H9 (cell line): Measurements from ENCODE around the gene SYNPO. TPM values are rescaled to one million over a fixed set of nuclear protein-coding genes. Genes with fewer than 3 reads are reported as not detected.

Experiments
- DNase-seq: peaks from one replicate; pipeline ENCODE4 v3.0.0-alpha.2; 2017
- H2AFZ ChIP-seq: one replicate; pipeline ENCODE4 v1.6.1; 2013; ENCODE audit warnings: mild to moderate bottlenecking, low read length, control low read depth, moderate library complexity
- H2AK5ac ChIP-seq: 2 replicates; pipeline ENCODE4 v1.6.1; 2013; ENCODE audit warnings: low read length, control low read depth, mixed read lengths; ENCODE audit not compliant: insufficient read length
- H2BK120ac ChIP-seq: one replicate; pipeline ENCODE4 v1.6.1; 2013; ENCODE audit warnings: low read depth, mild to moderate bottlenecking, low read length, control low read depth, inconsistent platforms; ENCODE audit not compliant: poor library complexity, severe bottlenecking
- H2BK12ac ChIP-seq: 2 replicates; pipeline ENCODE4 v1.6.1; 2013; ENCODE audit warnings: low read length, control low read depth, mixed read lengths, low read depth; ENCODE audit not compliant: insufficient read length
- H2BK15ac ChIP-seq: 2 replicates; pipeline ENCODE4 v1.6.1; 2013; ENCODE audit warnings: low read depth, low read length, control low read depth
- H2BK20ac ChIP-seq: one replicate; pipeline ENCODE4 v1.6.1; 2013; ENCODE audit warnings: low read depth, mild to moderate bottlenecking, low read length, control low read depth, inconsistent platforms; ENCODE audit not compliant: poor library complexity, severe bottlenecking
- H2BK5ac ChIP-seq: 2 replicates; pipeline ENCODE4 v1.6.1; 2013; ENCODE audit warnings: low read length, control low read depth, mixed read lengths; ENCODE audit not compliant: insufficient read length
- H3K14ac ChIP-seq: 2 replicates; pipeline ENCODE4 v1.6.1; 2013; ENCODE audit warnings: low read length, control low read depth; ENCODE audit not compliant: insufficient read depth
- H3K18ac ChIP-seq: 2 replicates; pipeline ENCODE4 v1.6.1; 2013; ENCODE audit warnings: low read depth, mild to moderate bottlenecking, mixed read lengths, low read length, control low read depth; ENCODE audit not compliant: insufficient read length
- H3K23ac ChIP-seq: 2 replicates; pipeline ENCODE4 v1.6.1; 2013; ENCODE audit warnings: low read length, control low read depth, mixed read lengths, low read depth; ENCODE audit not compliant: insufficient read length
- H3K23me2 ChIP-seq: 2 replicates; pipeline ENCODE4 v1.6.1; 2013; ENCODE audit warnings: low read depth, mild to moderate bottlenecking, mixed read lengths, low read length, control low read depth; ENCODE audit not compliant: insufficient read length, poor library complexity, severe bottlenecking
- H3K27ac ChIP-seq: 2 replicates; pipeline ENCODE4 v1.5.1; 2013; ENCODE audit warnings: low read length, control low read depth, mixed read lengths, low read depth; ENCODE audit not compliant: insufficient read length
- H3K27me3 ChIP-seq: 2 replicates; pipeline ENCODE4 v1.6.1; 2013; ENCODE audit warnings: low read length, control low read depth, inconsistent platforms; ENCODE audit not compliant: insufficient read depth
- H3K4ac ChIP-seq: 2 replicates; pipeline ENCODE4 v1.6.1; 2013; ENCODE audit warnings: low read depth, mild to moderate bottlenecking, control low read depth, inconsistent platforms, low read length, moderate library complexity
- H3K4me1 ChIP-seq: 2 replicates; pipeline ENCODE4 v1.6.1; 2013; ENCODE audit warnings: low read length, control low read depth, inconsistent platforms; ENCODE audit not compliant: insufficient read depth
- H3K4me2 ChIP-seq: 2 replicates; pipeline ENCODE4 v1.6.1; 2013; ENCODE audit warnings: low read length, control low read depth, mixed read lengths; ENCODE audit not compliant: insufficient read length, insufficient read depth
- H3K56ac ChIP-seq: 2 replicates; pipeline ENCODE4 v1.6.1; 2013; ENCODE audit warnings: low read depth, mild to moderate bottlenecking, mixed read lengths, low read length, control low read depth; ENCODE audit not compliant: insufficient read length
- H3K79me1 ChIP-seq: 2 replicates; pipeline ENCODE4 v1.6.1; 2013; ENCODE audit warnings: low read depth, mild to moderate bottlenecking, moderate library complexity, low read length, control low read depth, inconsistent platforms; ENCODE audit not compliant: insufficient read depth, poor library complexity, severe bottlenecking
- H3K79me2 ChIP-seq: 2 replicates; pipeline ENCODE4 v1.6.1; 2013; ENCODE audit warnings: low read length, control low read depth, inconsistent platforms; ENCODE audit not compliant: insufficient read depth
- H3K9ac ChIP-seq: 2 replicates; pipeline ENCODE4 v1.6.1; 2013; ENCODE audit warnings: low read length, control low read depth, mixed read lengths; ENCODE audit not compliant: insufficient read length; ENCODE audit errors: extremely low read depth
- H3K9me3 ChIP-seq: one replicate; pipeline ENCODE4 v1.6.1; 2013; ENCODE audit warnings: low read depth, low read length, inconsistent platforms; ENCODE audit not compliant: control insufficient read depth
- H3T11ph ChIP-seq: one replicate; pipeline ENCODE4 v1.6.1; 2013; ENCODE audit warnings: mild to moderate bottlenecking, low read length, control low read depth, inconsistent platforms
- H4K20me1 ChIP-seq: one replicate; pipeline ENCODE4 v1.6.1; 2013; ENCODE audit not compliant: control insufficient read depth, insufficient read length, insufficient read depth
- H4K5ac ChIP-seq: 2 replicates; pipeline ENCODE4 v1.6.1; 2013; ENCODE audit warnings: low read depth, mild to moderate bottlenecking, mixed read lengths, low read length, control low read depth; ENCODE audit not compliant: insufficient read length
- H4K8ac ChIP-seq: replicated peaks from 2 replicates; pipeline ENCODE4 v1.6.1; 2013; ENCODE audit warnings: low read length, control low read depth, mixed read lengths, low read depth; ENCODE audit not compliant: insufficient read length
- H4K91ac ChIP-seq: 2 replicates; pipeline ENCODE4 v1.6.1; 2013; ENCODE audit warnings: low read depth, mild to moderate bottlenecking, moderate library complexity, mixed read lengths, low read length, control low read depth; ENCODE audit not compliant: insufficient read length
- H3K27ac Mint-ChIP-seq, 3 experiments: 2 replicates in 2 of 3; 3 replicates in 1 of 3; pipeline ENCODE4 v1.8.0; 2020 to 2021; ENCODE audit warnings: mixed read lengths in 3 of 3, mild to moderate bottlenecking in 1 of 3, moderate library complexity in 1 of 3
- H3K27me3 Mint-ChIP-seq: 2 replicates; pipeline ENCODE4 v1.8.0; 2021; ENCODE audit warnings: low read depth, mild to moderate bottlenecking, moderate library complexity, mixed read lengths
- H3K36me3 Mint-ChIP-seq, 3 experiments: 2 replicates in 2 of 3; 3 replicates in 1 of 3; pipeline ENCODE4 v1.8.0; 2020 to 2021; ENCODE audit warnings: low read depth in 3 of 3, mixed read lengths in 3 of 3; ENCODE audit not compliant: insufficient read depth in 1 of 3
- H3K4me1 Mint-ChIP-seq, 2 experiments: 2 replicates each; pipeline ENCODE4 v1.8.0; 2020; ENCODE audit warnings: mixed read lengths in 2 of 2
- H3K4me3 Mint-ChIP-seq, 2 experiments: 2 replicates in 1 of 2; 3 replicates in 1 of 2; pipeline ENCODE4 v1.8.0; 2020 to 2021; ENCODE audit warnings: mild to moderate bottlenecking in 2 of 2, mixed read lengths in 2 of 2, moderate library complexity in 1 of 2
- H3K9me3 Mint-ChIP-seq, 2 experiments: 2 replicates in 1 of 2; 3 replicates in 1 of 2; pipeline ENCODE4 v1.8.0; 2020; ENCODE audit warnings: mild to moderate bottlenecking in 2 of 2, mixed read lengths in 2 of 2, moderate library complexity in 1 of 2
- WGBS: extraction: QIAGEN DNeasy Blood & Tissue Kit; methylation state at CpG from one replicate; pipeline ENCODE4 v1.1.7; 2013; ENCODE audit warnings: missing lambda C conversion rate, low lambda C conversion rate, mixed read lengths; ENCODE audit not compliant: insufficient read length; ENCODE audit errors: extremely low coverage; 5-methylcytosine and 5-hydroxymethylcytosine counted together
- total RNA-seq: library from RNA; stranded (reverse); gene quantifications from 2 replicates; pipeline ENCODE4 v1.2.1, GENCODE V29; 2021
- TF ChIP-seq, protein P1 (sequence below): fragments of 200-600 bp; sonication (generic); conservative IDR thresholded peaks from 3 replicates; pipeline ENCODE4 v1.8.0; 2021; ENCODE audit warnings: antibody characterized with exemption, mild to moderate bottlenecking

The SYNPO gene
- total RNA-seq, 1 experiment from 2014 or later = 1.7 TPM

DNA sequence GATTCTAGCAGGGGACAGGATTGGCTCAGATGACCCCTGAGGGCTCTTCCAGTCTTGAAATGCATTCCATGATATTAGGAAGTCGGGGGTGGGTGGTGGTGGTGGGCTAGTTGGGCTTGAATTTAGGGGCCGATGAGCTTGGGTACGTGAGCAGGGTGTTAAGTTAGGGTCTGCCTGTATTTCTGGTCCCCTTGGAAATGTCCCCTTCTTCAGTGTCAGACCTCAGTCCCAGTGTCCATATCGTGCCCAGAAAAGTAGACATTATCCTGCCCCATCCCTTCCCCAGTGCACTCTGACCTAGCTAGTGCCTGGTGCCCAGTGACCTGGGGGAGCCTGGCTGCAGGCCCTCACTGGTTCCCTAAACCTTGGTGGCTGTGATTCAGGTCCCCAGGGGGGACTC is 17.7 kb downstream of the SYNPO start:
- TF ChIP-seq, protein P1, sequence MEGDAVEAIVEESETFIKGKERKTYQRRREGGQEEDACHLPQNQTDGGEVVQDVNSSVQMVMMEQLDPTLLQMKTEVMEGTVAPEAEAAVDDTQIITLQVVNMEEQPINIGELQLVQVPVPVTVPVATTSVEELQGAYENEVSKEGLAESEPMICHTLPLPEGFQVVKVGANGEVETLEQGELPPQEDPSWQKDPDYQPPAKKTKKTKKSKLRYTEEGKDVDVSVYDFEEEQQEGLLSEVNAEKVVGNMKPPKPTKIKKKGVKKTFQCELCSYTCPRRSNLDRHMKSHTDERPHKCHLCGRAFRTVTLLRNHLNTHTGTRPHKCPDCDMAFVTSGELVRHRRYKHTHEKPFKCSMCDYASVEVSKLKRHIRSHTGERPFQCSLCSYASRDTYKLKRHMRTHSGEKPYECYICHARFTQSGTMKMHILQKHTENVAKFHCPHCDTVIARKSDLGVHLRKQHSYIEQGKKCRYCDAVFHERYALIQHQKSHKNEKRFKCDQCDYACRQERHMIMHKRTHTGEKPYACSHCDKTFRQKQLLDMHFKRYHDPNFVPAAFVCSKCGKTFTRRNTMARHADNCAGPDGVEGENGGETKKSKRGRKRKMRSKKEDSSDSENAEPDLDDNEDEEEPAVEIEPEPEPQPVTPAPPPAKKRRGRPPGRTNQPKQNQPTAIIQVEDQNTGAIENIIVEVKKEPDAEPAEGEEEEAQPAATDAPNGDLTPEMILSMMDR = no peak
- no peak overlapping the region for H2BK12ac ChIP-seq
- no peak overlapping the region for H2BK120ac ChIP-seq
- H2BK15ac ChIP-seq = no peak overlapping the region
- H3K56ac ChIP-seq = no peak overlapping the region
- no peaks in the 10 kb centered on the region for H3K79me2 ChIP-seq
- H3K79me1 ChIP-seq = no peaks in the 10 kb centered on the region
- no peak overlapping the region for H2BK20ac ChIP-seq
- Mint-ChIP-seq H3K27me3 (peaks cover 26% of the 10 kb centered on the region), H3K27ac (no peak overlapping the region), H3K36me3 (no peaks in the 10 kb centered on the region; a peak in 1 of 7 replicates), H3K4me3 (peak overlapping the region in 1 of 2 experiments; percentile 21; a peak in 2 of 5 replicates), H3K4me1 (peaks cover 19 to 43% of the 10 kb centered on the region in 2 experiments), H3K9me3 (no peaks in the 10 kb centered on the region)
- no peaks in the 10 kb centered on the region for H3K4me1 ChIP-seq
- no peak overlapping the region for H2BK5ac ChIP-seq
- H3K18ac ChIP-seq = no peak overlapping the region
- WGBS = no CpG with 5 or more reads among the region's 4 CpGs
- no peaks in the 10 kb centered on the region for H4K20me1 ChIP-seq
- no peak overlapping the region for H3K27ac ChIP-seq
- no peak overlapping the region for H2AFZ ChIP-seq
- no peaks in the 10 kb centered on the region for H3K9me3 ChIP-seq
- H3K14ac ChIP-seq = no peak overlapping the region
- H3K4me2 ChIP-seq = no peak overlapping the region
- no peak overlapping the region for H4K91ac ChIP-seq
- no peak overlapping the region for H3K9ac ChIP-seq
- H4K5ac ChIP-seq = no peak overlapping the region
- peaks cover 4% of the 10 kb centered on the region for H3K23me2 ChIP-seq
- no peak overlapping the region for H3K4ac ChIP-seq
- no peaks in the 10 kb centered on the region; the same call in 1 of the 2 replicates for H3K27me3 ChIP-seq
- no peak overlapping the region for H3K23ac ChIP-seq
- DNase-seq = no peak
- H4K8ac ChIP-seq = no peak overlapping the region
- H3T11ph ChIP-seq = no peak overlapping the region
- H2AK5ac ChIP-seq = no peak overlapping the region
